NT2/D1 (cell line): ENCODE results near the gene QRFP.

Experiments
- SUZ12 ChIP-seq: IDR thresholded peaks from 2 replicates; pipeline ENCODE4 v1.6.1; 2011; ENCODE audit not compliant: insufficient read length, insufficient read depth; ENCODE audit errors: extremely low read depth
- YY1 ChIP-seq: IDR thresholded peaks from 2 replicates; pipeline ENCODE4 v1.6.1; 2011; ENCODE audit not compliant: insufficient read length, insufficient read depth

GRCh38 chr9:130932255-130933079 lies 35.9 kb upstream of the QRFP start:
- TF ChIP-seq YY1 = no peak
- TF ChIP-seq SUZ12 = no peak
